Tibial artery (tissue), 4 donors: Measurements from ENCODE around the gene FCGBP.
A peak's percentile ranks its signal among the peaks of the same experiment; 100 is the strongest.

Experiments used
- DNase-seq, 2 donors: peaks; one replicate each; pipeline ENCODE4 v3.0.0-alpha.2; 2019
- H3K27ac ChIP-seq, 2 donors: fragments of 200-600 bp; sonication (generic) in 1 of 2; 1 replicate in 1 of 2; 2 replicates in 1 of 2; pipeline ENCODE4 v1.5.1; 2018 to 2019; ENCODE audit warnings: mild to moderate bottlenecking in 1 of 2
- H3K27me3 ChIP-seq, 2 donors: fragments of 200-600 bp; sonication (generic) in 1 of 2; one replicate each; pipeline versions ENCODE4 v1.5.1 to v1.6.0; 2016 to 2019
- H3K36me3 ChIP-seq, 3 donors: fragments of 200-600 bp; sonication (generic) in 2 of 3; one replicate each; pipeline ENCODE4 v1.5.1; 2016 to 2019; ENCODE audit warnings: mild to moderate bottlenecking in 2 of 3
- H3K4me1 ChIP-seq, 4 donors: fragments of 200-600 bp; sonication (generic) in 2 of 4; 1 replicate in 3 of 4; 2 replicates in 1 of 4; pipeline ENCODE4 v1.5.1; 2016 to 2019
- H3K4me3 ChIP-seq, 2 donors: fragments of 200-600 bp; sonication (generic) in 1 of 2; 1 replicate in 1 of 2; 2 replicates in 1 of 2; pipeline ENCODE4 v1.5.1; 2018 to 2019; ENCODE audit warnings: mild to moderate bottlenecking in 2 of 2
- H3K9me3 ChIP-seq, 3 donors: fragments of 200-600 bp; sonication (generic) in 1 of 3; one replicate each; pipeline ENCODE4 v1.5.1; 2016 to 2019
- CTCF ChIP-seq, 2 experiments: fragments of 200-600 bp in 1 of 2; fragments of 450-650 bp in 1 of 2; IDR thresholded peaks; one replicate each; pipeline ENCODE4 v1.5.1; 2017 to 2019; ENCODE audit warnings: antibody characterized with exemption in 2 of 2, mild to moderate bottlenecking in 1 of 2, moderate library complexity in 1 of 2
- intact Hi-C: fragments of 100-400 bp; cut with DNase I; formaldehyde crosslinking; loops from one replicate; pipeline ENCODE4 v1.15.0; 2023; ENCODE audit warnings: low total_unique reads

The FCGBP gene

GRCh38 chr19:39942366-39942730, 7.9 kb upstream of the FCGBP start:
- Histone ChIP-seq H3K4me1 (no peaks in the 10 kb centered on the region), H3K4me3 (no peak overlapping the region), H3K36me3 (no peaks in the 10 kb centered on the region), H3K27me3 (no peaks in the 10 kb centered on the region), H3K9me3 (peaks cover 3 to 15% (median 14%) of the 10 kb centered on the region in 3 donors), H3K27ac (no peak overlapping the region)
- TF ChIP-seq CTCF (IDR thresholded peaks at IDR 0.05): no peak
- no peak for DNase-seq
- intact Hi-C loops: no loop called here

GRCh38 chr19:39941615-39942365, 7.4 kb upstream of the FCGBP start:
- Histone ChIP-seq H3K9me3 (peaks cover 3 to 15% (median 14%) of the 10 kb centered on the region in 3 donors), H3K4me3 (no peak overlapping the region), H3K4me1 (no peaks in the 10 kb centered on the region), H3K27ac (no peak overlapping the region), H3K36me3 (no peaks in the 10 kb centered on the region), H3K27me3 (no peaks in the 10 kb centered on the region)
- intact Hi-C loops: no loop called here
- peak in 1 of 2 donors; percentile 33 for DNase-seq
- TF ChIP-seq CTCF (IDR thresholded peaks at IDR 0.05): no peak

DNA sequence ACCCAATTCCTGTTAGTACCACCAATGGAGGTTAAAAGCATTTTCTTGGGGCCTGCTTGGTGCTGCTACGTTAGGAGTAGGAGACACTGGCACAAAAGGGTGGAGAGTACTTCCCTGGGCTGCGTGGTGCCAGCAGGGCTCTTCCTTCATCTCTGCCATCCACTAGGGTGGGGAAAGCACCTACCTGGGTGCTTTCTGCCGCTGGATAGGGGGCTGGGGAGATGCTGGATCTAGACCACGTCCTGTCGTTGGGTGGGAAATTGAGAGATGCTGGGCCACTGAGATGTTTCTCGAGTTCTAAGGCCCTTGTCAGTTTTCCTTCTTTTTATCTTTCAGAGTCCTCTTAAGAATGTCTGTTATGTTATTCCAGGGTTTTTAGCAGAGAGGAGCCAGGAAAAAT, 6.7 kb upstream of the FCGBP start:
- TF ChIP-seq CTCF (IDR thresholded peaks at IDR 0.05): no peak
- intact Hi-C loops: no loop called here
- H3K27ac ChIP-seq: no peak overlapping the region
- H3K27me3 ChIP-seq: no peaks in the 10 kb centered on the region
- no peak for DNase-seq
- H3K4me1 ChIP-seq: no peaks in the 10 kb centered on the region
- no peak overlapping the region for H3K4me3 ChIP-seq
- no peaks in the 10 kb centered on the region for H3K36me3 ChIP-seq
- peaks cover 3 to 15% (median 14%) of the 10 kb centered on the region in 3 donors for H3K9me3 ChIP-seq

- Histone ChIP-seq H3K9me3 (peaks cover 3 to 15% (median 14%) of the 10 kb centered on the region in 3 donors), H3K36me3 (no peaks in the 10 kb centered on the region), H3K27ac (no peak overlapping the region), H3K4me1 (no peaks in the 10 kb centered on the region), H3K27me3 (peaks cover 0 to 5% of the 10 kb centered on the region in 2 donors), H3K4me3 (no peak overlapping the region)
- no peak for DNase-seq
- TF ChIP-seq CTCF (IDR thresholded peaks at IDR 0.05): no peak
- intact Hi-C loops: no loop called here
Observed at GRCh38 chr19:39940221-39940833, 5.9 kb upstream of the FCGBP start.

GRCh38 chr19:39939556-39939955, 5.1 kb upstream of the FCGBP start:
- DNase-seq: no peak
- TF ChIP-seq CTCF (IDR thresholded peaks at IDR 0.05): no peak
- Histone ChIP-seq H3K4me3 (no peak overlapping the region), H3K36me3 (no peaks in the 10 kb centered on the region), H3K27ac (no peak overlapping the region), H3K9me3 (peaks cover 3 to 15% (median 14%) of the 10 kb centered on the region in 3 donors), H3K27me3 (peaks cover 0 to 12% of the 10 kb centered on the region in 2 donors), H3K4me1 (no peaks in the 10 kb centered on the region)
- intact Hi-C loops: no loop called here
